ENCODE results near the gene ARPC4. TPM values are rescaled to one million over a fixed set of nuclear protein-coding genes. Genes with fewer than 3 reads are reported as not detected.
"Not testable (repeated sequence)": the region's sequence is repeated elsewhere in the genome, so short reads cannot be mapped to it uniquely, and the experiment has no call there.

ARPC4 gene
- total RNA-seq, 4 donors from 2014 or later: 96.8 to 147 (median 143) TPM

- in situ Hi-C loops (cut with MboI; ENCODE audit: low sequenced_read_pairs in 4 of 4): no loop called here
- H3K4me1 ChIP-seq: no peaks in the 10 kb centered on the region
- no peaks in the 10 kb centered on the region for H3K9me3 ChIP-seq
- no peaks in the 10 kb centered on the region for H3K36me3 ChIP-seq
- intact Hi-C loops (cut with DNase I; ENCODE audit: low total_unique reads): no loop called here
- no peak overlapping the region for H3K27ac ChIP-seq
- no peak for ATAC-seq
- no peaks in the 10 kb centered on the region for H3K27me3 ChIP-seq
- H3K4me3 ChIP-seq: no peak overlapping the region
- DNase-seq: no peak
- TF ChIP-seq POLR2A (IDR thresholded peaks at IDR 0.05): no peak
- TF ChIP-seq CTCF (IDR thresholded peaks at IDR 0.05 in 4 of 5, conservative IDR thresholded peaks at IDR 0.05 in 1 of 5): no peak
These were observed 59.6 kb downstream of the ARPC4 start for GRCh38 chr3:9852528-9852927.

- H3K9me3 ChIP-seq; H3K4me1 ChIP-seq; H3K36me3 ChIP-seq; H3K27ac ChIP-seq; in situ Hi-C loops (cut with MboI; ENCODE audit: low sequenced_read_pairs in 4 of 4); H3K4me3 ChIP-seq; intact Hi-C loops (cut with DNase I; ENCODE audit: low total_unique reads); DNase-seq; ATAC-seq; H3K27me3 ChIP-seq: not testable (repeated sequence)
These were observed 61.5 kb downstream of the ARPC4 start for GRCh38 chr3:9854291-9854940.

GRCh38 chr3:9855594-9855993, 62.7 kb downstream of the ARPC4 start:
- no peaks in the 10 kb centered on the region for H3K36me3 ChIP-seq
- H3K27ac ChIP-seq: no peak overlapping the region
- TF ChIP-seq POLR2A (IDR thresholded peaks at IDR 0.05): no peak
- no peak for TF ChIP-seq CTCF (IDR thresholded peaks at IDR 0.05 in 4 of 5, conservative IDR thresholded peaks at IDR 0.05 in 1 of 5)
- H3K4me1 ChIP-seq: no peaks in the 10 kb centered on the region
- intact Hi-C loops (cut with DNase I; ENCODE audit: low total_unique reads) (no loop called here), in situ Hi-C loops (cut with MboI; ENCODE audit: low sequenced_read_pairs in 4 of 4) (no loop called here)
- no peak for DNase-seq
- no peaks in the 10 kb centered on the region for H3K9me3 ChIP-seq
- H3K27me3 ChIP-seq: no peaks in the 10 kb centered on the region
- H3K4me3 ChIP-seq: no peak overlapping the region
- ATAC-seq: no peak

Other genes starting within 250 kb of the ARPC4 start
- not detected for gene LHFPL4, start 239.3 kb upstream of the ARPC4 start, total RNA-seq
- 10 to 100 TPM; 53.7 to 87.0 (median 68.3) TPM for gene MTMR14, start 143.6 kb upstream of the ARPC4 start, total RNA-seq
- not detected for gene CPNE9, start 89.2 kb upstream of the ARPC4 start, total RNA-seq
- gene BRPF1, start 61.3 kb upstream of the ARPC4 start, total RNA-seq: 10 to 100 TPM; 12.0 to 19.5 (median 14.7) TPM
- 10 to 100 TPM in 1 of 4 donors, 1 to 10 TPM in 3; 4.1 to 13.3 (median 7.4) TPM for gene OGG1, start 43.1 kb upstream of the ARPC4 start, total RNA-seq
- 10 to 100 TPM in 1 of 4 donors, 1 to 10 TPM in 3; 2.1 to 11.6 (median 8.0) TPM for gene CAMK1, start 23.1 kb upstream of the ARPC4 start, total RNA-seq
- 10 to 100 TPM; 58.1 to 83.5 (median 66.7) TPM for gene TADA3, start 609 bp upstream of the ARPC4 start, total RNA-seq
- 10 to 100 TPM in 2 of 4 donors, 1 to 10 TPM in 2; 3.2 to 17.6 (median 8.5) TPM for gene TTLL3, start 17.2 kb downstream of the ARPC4 start, total RNA-seq
- gene RPUSD3, start 50.9 kb downstream of the ARPC4 start, total RNA-seq: 10 to 100 TPM; 72.7 to 96.7 (median 75.5) TPM
- gene CIDEC, start 87.2 kb downstream of the ARPC4 start, total RNA-seq: 10 to 100 TPM in 1 of 4 donors, 1 to 10 TPM in 3; 1.4 to 13.4 (median 3.5) TPM
- gene JAGN1, start 97.5 kb downstream of the ARPC4 start, total RNA-seq: 10 to 100 TPM; 42.8 to 96.4 (median 67.0) TPM
- gene IL17RE, start 109.8 kb downstream of the ARPC4 start, total RNA-seq: 1 to 10 TPM in 1 of 4 donors, under 1 TPM in 2, not detected in 1; 0.20 to 1.5 (median 0.64) TPM
- 10 to 100 TPM; 14.8 to 67.3 (median 47.2) TPM for gene IL17RC, start 124.0 kb downstream of the ARPC4 start, total RNA-seq
- 10 to 100 TPM; 31.6 to 42.3 (median 37.1) TPM for gene CRELD1, start 140.8 kb downstream of the ARPC4 start, total RNA-seq
- 1 to 10 TPM in 3 of 4 donors, under 1 TPM in 1; 0.92 to 7.4 (median 2.5) TPM for gene PRRT3, start 159.3 kb downstream of the ARPC4 start, total RNA-seq
- gene EMC3, start 193.8 kb downstream of the ARPC4 start, total RNA-seq: 100 to 1,000 TPM; 147 to 329 (median 204) TPM
- 1 to 10 TPM in 1 of 4 donors, under 1 TPM in 2, not detected in 1; 0.46 to 1.3 (median 0.58) TPM for gene FANCD2, start 233.4 kb downstream of the ARPC4 start, total RNA-seq

Data from gastrocnemius medialis (tissue), 4 donors.